Stomach (tissue), 4 donors: ENCODE measurements around the gene GPR4.

Experiments used
- CTCF ChIP-seq, 7 experiments: fragments of 450-650 bp in 4 of 7; fragments of 200-600 bp in 3 of 7; sonication (generic) in 3 of 7; IDR thresholded peaks; one replicate each; pipeline ENCODE4 v1.5.1; 2016 to 2019; ENCODE audit warnings: antibody characterized with exemption in 7 of 7, control low read depth in 2 of 7, mild to moderate bottlenecking in 1 of 7
- EP300 ChIP-seq: sonication (generic); formaldehyde crosslinking; IDR thresholded peaks from one replicate; pipeline ENCODE4 v1.6.1; 2017; ENCODE audit warnings: antibody characterized with exemption
- POLR2A ChIP-seq, 4 donors: fragments of 450-650 bp; IDR thresholded peaks; one replicate each; pipeline ENCODE4 v1.6.1; 2016; ENCODE audit warnings: antibody characterized with exemption in 4 of 4, control low read depth in 2 of 4, mild to moderate bottlenecking in 1 of 4, moderate library complexity in 1 of 4
- POLR2AphosphoS5 ChIP-seq, 3 donors: sonication (generic); formaldehyde crosslinking; IDR thresholded peaks; one replicate each; pipeline ENCODE4 v1.6.1; 2016; ENCODE audit warnings: antibody characterized with exemption in 3 of 3

GRCh38 chr19:45601524-45602374 is at the start of gene GPR4:
- TF ChIP-seq CTCF (IDR thresholded peaks at IDR 0.05) (no peak), POLR2AphosphoS5 (IDR thresholded peaks at IDR 0.05) (no peak), POLR2A (IDR thresholded peaks at IDR 0.05) (no peak), EP300 (no peak)
